RPMI7951 (cell line): Measurements from ENCODE around the gene GSC2. TPM values are rescaled to one million over a fixed set of nuclear protein-coding genes. Genes with fewer than 3 reads are reported as not detected.
A peak's percentile ranks its signal among the peaks of the same experiment; 100 is the strongest.

Experiments
- DNase-seq: peaks from one replicate; pipeline ENCODE4 v3.0.0-alpha.2; 2012; ENCODE audit warnings: low read depth
- total RNA-seq: library from RNA; depleted of rRNA; stranded (reverse); fragments of >200 nt; shearing (Covaris generic); gene quantifications from 2 replicates; pipeline ENCODE4 v1.2.3, GENCODE V29; 2014

Gene GSC2
- total RNA-seq, 1 experiment from 2014 or later: not detected

- no peak for DNase-seq
Measured at GRCh38 chr22:19119949-19120348, 30.1 kb downstream of the GSC2 start.

- DNase-seq: no peak
Measured at GRCh38 chr22:19118329-19118880, 31.7 kb downstream of the GSC2 start.

GRCh38 chr22:19117111-19117512 lies 33.0 kb downstream of the GSC2 start:
- no peak for DNase-seq

GRCh38 chr22:19115628-19116027 lies 34.5 kb downstream of the GSC2 start:
- no peak for DNase-seq

- no peak for DNase-seq
Measured at GRCh38 chr22:19114984-19115552, 35.0 kb downstream of the GSC2 start.

GRCh38 chr22:19113429-19113828 lies 36.7 kb downstream of the GSC2 start:
- DNase-seq: no peak

GRCh38 chr22:19111584-19111983 lies 38.5 kb downstream of the GSC2 start:
- no peak for DNase-seq

GRCh38 chr22:19111140-19111539 lies 39.0 kb downstream of the GSC2 start:
- DNase-seq: no peak

GRCh38 chr22:19110646-19111045 lies 39.4 kb downstream of the GSC2 start:
- DNase-seq: no peak

GRCh38 chr22:19110064-19110458 lies 40.0 kb downstream of the GSC2 start:
- no peak for DNase-seq

- DNase-seq: peak; percentile 4
Measured at GRCh38 chr22:19109198-19110063, 40.7 kb downstream of the GSC2 start.

- no peak for DNase-seq
Measured at GRCh38 chr22:19108807-19109197, 41.3 kb downstream of the GSC2 start.

- DNase-seq: no peak
Measured at GRCh38 chr22:19107730-19108074, 42.4 kb downstream of the GSC2 start.

GRCh38 chr22:19106886-19107729 lies 43.0 kb downstream of the GSC2 start:
- peak; percentile 5 for DNase-seq

GRCh38 chr22:19105867-19106802 lies 44.0 kb downstream of the GSC2 start:
- DNase-seq: no peak

- DNase-seq: no peak
Measured at GRCh38 chr22:19105456-19105855, 44.6 kb downstream of the GSC2 start.

- no peak for DNase-seq
Measured at GRCh38 chr22:19103880-19104821, 45.9 kb downstream of the GSC2 start.

GRCh38 chr22:19098157-19098556 lies 51.9 kb downstream of the GSC2 start:
- no peak for DNase-seq

GRCh38 chr22:19097518-19097917 lies 52.6 kb downstream of the GSC2 start:
- DNase-seq: no peak
